Panc1 (cell line): ENCODE data around the gene S100A1. TPM values are rescaled to one million over a fixed set of nuclear protein-coding genes. Genes with fewer than 3 reads are reported as not detected.

ENCODE experiments used
- ATAC-seq: fragments of 200-7000 bp; cut with Tn5 transposase; 2 replicates; pipeline ENCODE4 v1.9.1; 2020; ENCODE audit warnings: mild to moderate bottlenecking, moderate library complexity
- BruUV-seq: library from RNA; stranded (reverse); fragments of 400-500 nt; replicated peaks from 2 replicates; lab custom pipeline; 2021; lab: Mats Ljungman, UMichigan
- CTCF ChIA-PET: fragments of 300-600 bp; sonication (Branson Sonifier 250); formaldehyde crosslinking; loops from one replicate; lab custom pipeline; 2022; ENCODE audit warnings: antibody characterized with exemption; lab: Charles Lee
- POLR2A ChIA-PET: fragments of 300-600 bp; sonication (Branson Sonifier 250); formaldehyde crosslinking; loops from one replicate; lab custom pipeline; 2022; ENCODE audit warnings: antibody characterized with exemption; lab: Charles Lee
- DNase-seq: peaks from one replicate; pipeline ENCODE4 v3.0.0-alpha.2; 2010; ENCODE audit warnings: low read depth, low spot score
- H3K27ac ChIP-seq: 2 replicates; pipeline ENCODE4 v1.5.1; 2011; ENCODE audit warnings: mild to moderate bottlenecking, low read length, inconsistent platforms
- H3K27me3 ChIP-seq: fragments of 200-500 bp; sonication (Bioruptor generic); 2 replicates; pipeline ENCODE4 v1.6.0; 2014; ENCODE audit warnings: low read length, inconsistent platforms; ENCODE audit not compliant: control insufficient read depth, insufficient read depth
- H3K36me3 ChIP-seq: fragments of 200-500 bp; sonication (Bioruptor generic); 2 replicates; pipeline ENCODE4 v1.5.1; 2014; ENCODE audit warnings: inconsistent platforms, mild to moderate bottlenecking, low read length, moderate library complexity; ENCODE audit not compliant: control insufficient read depth, insufficient read depth
- H3K4me1 ChIP-seq: 2 replicates; pipeline ENCODE4 v1.5.1; 2011; ENCODE audit warnings: inconsistent platforms, mild to moderate bottlenecking, low read length, moderate library complexity; ENCODE audit not compliant: control insufficient read depth, insufficient read depth
- H3K4me3 ChIP-seq, 2 experiments: 2 replicates each; pipeline ENCODE4 v1.5.1; 2011 to 2012; ENCODE audit warnings: low read depth in 2 of 2, low read length in 2 of 2, mild to moderate bottlenecking in 2 of 2, inconsistent platforms in 1 of 2, moderate library complexity in 1 of 2
- H3K9me3 ChIP-seq: fragments of 200-500 bp; sonication (Bioruptor generic); 2 replicates; pipeline ENCODE4 v1.5.1; 2014; ENCODE audit warnings: low read depth, mild to moderate bottlenecking, inconsistent platforms, low read length, moderate library complexity; ENCODE audit not compliant: control insufficient read depth, insufficient read depth
- POLR2AphosphoS5 ChIP-seq: IDR thresholded peaks from 2 replicates; pipeline ENCODE4 v1.6.1; 2012; ENCODE audit warnings: mild to moderate bottlenecking, low read depth, low read length, moderate library complexity
- SIN3A ChIP-seq: IDR thresholded peaks from 2 replicates; pipeline ENCODE4 v1.6.1; 2012; ENCODE audit warnings: low read depth, mild to moderate bottlenecking, low read length, moderate library complexity, borderline replicate concordance; ENCODE audit not compliant: insufficient read depth
- TCF7L2 ChIP-seq: IDR thresholded peaks from 2 replicates; pipeline ENCODE4 v1.6.1; 2011; ENCODE audit warnings: mild to moderate bottlenecking, low read depth, low read length, inconsistent platforms
- in situ Hi-C: cut with HindIII; loops from 2 replicates; pipeline ENCODE4 v1.10.0; 2016; ENCODE audit warnings: low sequenced_read_pairs, low pct_unique_long_range_greater_than_20kb
- intact Hi-C: fragments of 100-400 bp; cut with micrococcal nuclease; formaldehyde crosslinking; loops from one replicate; pipeline ENCODE4 v1.10.0; 2022; ENCODE audit not compliant: unreplicated experiment
- total RNA-seq: library from RNA; stranded (reverse); gene quantifications from one replicate; pipeline ENCODE4 v1.2.1, GENCODE V29; 2021; ENCODE audit not compliant: unreplicated experiment
- TF ChIP-seq, protein P1 (sequence below), 2 experiments: IDR thresholded peaks; 2 replicates each; pipeline ENCODE4 v1.6.1; 2011 to 2012; ENCODE audit warnings: low read depth in 2 of 2, control low read depth in 1 of 2, low read length in 1 of 2, mild to moderate bottlenecking in 1 of 2, moderate library complexity in 1 of 2; ENCODE audit not compliant: insufficient read depth in 1 of 2
- TF ChIP-seq, protein P2 (sequence below): fragments of 450-650 bp; IDR thresholded peaks from 2 replicates; pipeline ENCODE4 v1.5.1; 2017; ENCODE audit warnings: mild to moderate bottlenecking

S100A1 gene
- total RNA-seq, 1 experiment from 2014 or later: 2.9 TPM

DNA sequence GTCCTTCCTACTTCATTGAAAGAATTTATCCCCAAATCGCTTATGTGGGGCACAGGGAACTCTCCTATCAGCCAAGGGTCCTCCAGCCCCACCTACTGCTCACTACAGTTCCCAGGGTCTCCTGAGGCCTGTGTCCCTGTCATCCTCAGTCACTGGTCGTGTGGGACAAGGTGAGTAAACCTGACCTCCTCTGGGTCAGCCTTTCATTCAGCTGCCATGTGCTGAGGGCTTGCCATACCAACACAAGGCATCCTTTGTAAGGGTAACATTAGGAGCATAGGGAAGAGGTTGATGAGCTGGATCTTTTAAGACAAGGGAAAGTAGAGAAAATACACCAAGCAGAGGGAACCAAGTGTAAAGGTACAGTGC is 19.1 kb downstream of the S100A1 start:
- no peaks in the 10 kb centered on the region for H3K27me3 ChIP-seq
- no TSS peak for BruUV-seq
- ChIA-PET CTCF (interaction anchor here (1.1 kb wide), 1 partner anchor 124 kb away, joined by 3 read pairs; no protein-coding TSS in a partner anchor), POLR2A (interaction anchor here (0.6 kb wide), 1 partner anchor 10 kb away, joined by 3 read pairs; no protein-coding TSS in a partner anchor)
- no peaks in the 10 kb centered on the region for H3K9me3 ChIP-seq
- DNase-seq (no peak), ATAC-seq (peak; percentile 66)
- no peak overlapping the region for H3K4me3 ChIP-seq
- H3K4me1 ChIP-seq: no peaks in the 10 kb centered on the region
- intact Hi-C loops (no loop called here), in situ Hi-C loops (no loop called here)
- peaks cover 28% of the 10 kb centered on the region for H3K36me3 ChIP-seq
- H3K27ac ChIP-seq: no peak overlapping the region
- TF ChIP-seq, protein P1, sequence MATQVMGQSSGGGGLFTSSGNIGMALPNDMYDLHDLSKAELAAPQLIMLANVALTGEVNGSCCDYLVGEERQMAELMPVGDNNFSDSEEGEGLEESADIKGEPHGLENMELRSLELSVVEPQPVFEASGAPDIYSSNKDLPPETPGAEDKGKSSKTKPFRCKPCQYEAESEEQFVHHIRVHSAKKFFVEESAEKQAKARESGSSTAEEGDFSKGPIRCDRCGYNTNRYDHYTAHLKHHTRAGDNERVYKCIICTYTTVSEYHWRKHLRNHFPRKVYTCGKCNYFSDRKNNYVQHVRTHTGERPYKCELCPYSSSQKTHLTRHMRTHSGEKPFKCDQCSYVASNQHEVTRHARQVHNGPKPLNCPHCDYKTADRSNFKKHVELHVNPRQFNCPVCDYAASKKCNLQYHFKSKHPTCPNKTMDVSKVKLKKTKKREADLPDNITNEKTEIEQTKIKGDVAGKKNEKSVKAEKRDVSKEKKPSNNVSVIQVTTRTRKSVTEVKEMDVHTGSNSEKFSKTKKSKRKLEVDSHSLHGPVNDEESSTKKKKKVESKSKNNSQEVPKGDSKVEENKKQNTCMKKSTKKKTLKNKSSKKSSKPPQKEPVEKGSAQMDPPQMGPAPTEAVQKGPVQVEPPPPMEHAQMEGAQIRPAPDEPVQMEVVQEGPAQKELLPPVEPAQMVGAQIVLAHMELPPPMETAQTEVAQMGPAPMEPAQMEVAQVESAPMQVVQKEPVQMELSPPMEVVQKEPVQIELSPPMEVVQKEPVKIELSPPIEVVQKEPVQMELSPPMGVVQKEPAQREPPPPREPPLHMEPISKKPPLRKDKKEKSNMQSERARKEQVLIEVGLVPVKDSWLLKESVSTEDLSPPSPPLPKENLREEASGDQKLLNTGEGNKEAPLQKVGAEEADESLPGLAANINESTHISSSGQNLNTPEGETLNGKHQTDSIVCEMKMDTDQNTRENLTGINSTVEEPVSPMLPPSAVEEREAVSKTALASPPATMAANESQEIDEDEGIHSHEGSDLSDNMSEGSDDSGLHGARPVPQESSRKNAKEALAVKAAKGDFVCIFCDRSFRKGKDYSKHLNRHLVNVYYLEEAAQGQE (IDR thresholded peaks at IDR 0.05; ENCODE audit: insufficient read depth in 1 of 2, low read depth in 2 of 2, low read length in 1 of 2): no peak
- TF ChIP-seq SIN3A: 0 out of 2 replicates have a peak, but pooled peaks have one; percentile 47
- TF ChIP-seq POLR2AphosphoS5: peak; percentile 72; the same call in 1 of the 2 replicates

DNA sequence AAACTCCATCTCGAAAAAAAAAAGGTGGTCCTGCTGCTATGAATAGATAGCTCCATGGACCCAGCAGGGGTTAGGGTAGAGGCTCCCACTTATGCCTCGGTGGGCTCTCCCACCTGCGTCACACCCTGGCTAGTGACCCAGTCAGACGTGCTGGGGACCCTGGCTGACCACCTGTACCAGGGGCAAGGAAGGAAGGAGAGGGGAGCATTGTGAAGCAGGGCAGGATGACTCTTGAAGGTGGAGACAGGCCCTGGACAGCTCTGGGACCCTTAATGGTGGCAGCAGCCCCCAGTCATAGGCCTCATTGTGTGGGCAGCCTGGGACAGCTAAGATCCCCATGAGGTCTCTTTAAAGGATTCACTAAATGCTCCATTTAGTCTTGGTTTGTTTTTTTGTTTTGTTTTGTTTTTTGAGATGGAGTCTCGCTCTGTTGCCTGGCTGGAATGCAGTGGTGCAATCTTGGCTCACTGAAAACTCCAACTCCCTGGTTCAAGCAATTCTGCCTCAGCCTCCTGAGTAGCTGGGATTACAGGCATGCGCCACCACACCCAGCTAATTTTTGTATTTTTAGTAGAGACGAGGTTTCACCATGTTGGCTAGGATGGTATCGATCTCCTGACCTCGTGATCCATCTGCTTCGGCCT is 19.9 kb downstream of the S100A1 start:
- peaks cover 22% of the 10 kb centered on the region for H3K36me3 ChIP-seq
- ATAC-seq (peak; percentile 27), DNase-seq (no peak)
- H3K27ac ChIP-seq: no peak overlapping the region
- intact Hi-C loops: no loop called here
- in situ Hi-C loops: no loop called here
- no peaks in the 10 kb centered on the region for H3K4me1 ChIP-seq
- no peak overlapping the region for H3K4me3 ChIP-seq
- TF ChIP-seq POLR2AphosphoS5 (peak; percentile 30; the same call in 1 of the 2 replicates), SIN3A (no peak)
- no peaks in the 10 kb centered on the region for H3K9me3 ChIP-seq
- ChIA-PET POLR2A (interaction anchor here (0.6 kb wide), 1 partner anchor 9 kb away, joined by 3 read pairs; no protein-coding TSS in a partner anchor), CTCF (no interaction called here)
- no peaks in the 10 kb centered on the region for H3K27me3 ChIP-seq
- no TSS peak for BruUV-seq

DNA sequence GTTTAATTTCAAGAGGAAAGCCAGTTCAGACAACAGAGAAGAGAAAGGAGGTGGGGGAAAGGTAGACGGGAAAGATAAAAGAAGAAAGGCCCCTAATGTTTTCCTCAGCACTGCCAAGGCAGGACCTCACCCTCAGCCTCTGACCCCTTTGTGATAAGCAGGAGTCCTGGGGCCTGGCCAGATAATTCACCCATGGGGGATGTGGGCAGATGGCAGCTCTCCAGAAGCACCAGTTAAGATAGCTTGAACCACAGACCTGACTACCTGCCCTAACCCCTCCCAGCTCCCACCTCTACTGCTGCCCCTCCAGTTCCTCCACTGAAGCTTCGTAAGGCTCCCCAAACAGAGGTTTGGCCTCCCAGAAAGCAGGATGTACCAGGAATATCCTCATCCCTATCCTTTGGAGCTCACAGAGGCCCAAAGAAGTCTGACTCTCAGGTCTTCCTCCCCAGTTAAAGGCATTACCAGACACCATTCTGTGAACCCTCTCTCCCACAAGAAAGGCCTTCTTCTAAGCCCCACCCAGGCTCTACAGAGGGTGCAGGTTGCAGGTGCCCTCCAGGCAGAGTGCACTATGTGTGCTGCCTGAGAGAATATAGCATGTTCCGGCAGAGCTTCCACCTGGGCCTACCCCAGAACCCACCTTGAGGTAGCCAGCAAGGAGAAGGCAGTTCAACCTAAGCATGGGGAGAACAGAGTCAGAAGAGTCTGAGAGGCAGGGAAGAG is 21.1 kb downstream of the S100A1 start:
- BruUV-seq: no TSS peak
- intact Hi-C loops: no loop called here
- in situ Hi-C loops: no loop called here
- no peak for TF ChIP-seq SIN3A
- TF ChIP-seq TCF7L2: no peak
- TF ChIP-seq, protein P2, sequence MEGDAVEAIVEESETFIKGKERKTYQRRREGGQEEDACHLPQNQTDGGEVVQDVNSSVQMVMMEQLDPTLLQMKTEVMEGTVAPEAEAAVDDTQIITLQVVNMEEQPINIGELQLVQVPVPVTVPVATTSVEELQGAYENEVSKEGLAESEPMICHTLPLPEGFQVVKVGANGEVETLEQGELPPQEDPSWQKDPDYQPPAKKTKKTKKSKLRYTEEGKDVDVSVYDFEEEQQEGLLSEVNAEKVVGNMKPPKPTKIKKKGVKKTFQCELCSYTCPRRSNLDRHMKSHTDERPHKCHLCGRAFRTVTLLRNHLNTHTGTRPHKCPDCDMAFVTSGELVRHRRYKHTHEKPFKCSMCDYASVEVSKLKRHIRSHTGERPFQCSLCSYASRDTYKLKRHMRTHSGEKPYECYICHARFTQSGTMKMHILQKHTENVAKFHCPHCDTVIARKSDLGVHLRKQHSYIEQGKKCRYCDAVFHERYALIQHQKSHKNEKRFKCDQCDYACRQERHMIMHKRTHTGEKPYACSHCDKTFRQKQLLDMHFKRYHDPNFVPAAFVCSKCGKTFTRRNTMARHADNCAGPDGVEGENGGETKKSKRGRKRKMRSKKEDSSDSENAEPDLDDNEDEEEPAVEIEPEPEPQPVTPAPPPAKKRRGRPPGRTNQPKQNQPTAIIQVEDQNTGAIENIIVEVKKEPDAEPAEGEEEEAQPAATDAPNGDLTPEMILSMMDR: no peak
- TF ChIP-seq, protein P1 (IDR thresholded peaks at IDR 0.05; ENCODE audit: insufficient read depth in 1 of 2, low read depth in 2 of 2, low read length in 1 of 2): no peak
- TF ChIP-seq POLR2AphosphoS5: no peak
- ATAC-seq (peak; percentile 20), DNase-seq (no peak)
- H3K27ac ChIP-seq: no peak overlapping the region
- ChIA-PET CTCF (interaction anchor here (0.6 kb wide), 1 partner anchor 64 kb away, joined by 3 read pairs; no protein-coding TSS in a partner anchor), POLR2A (interaction anchor here (1.0 kb wide), 1 partner anchor 15 kb away, joined by 3 read pairs; the partner anchor contains the start of gene CHTOP)
- H3K4me1 ChIP-seq: no peaks in the 10 kb centered on the region
- peaks cover 13% of the 10 kb centered on the region for H3K36me3 ChIP-seq
- no peak overlapping the region for H3K4me3 ChIP-seq
- no peaks in the 10 kb centered on the region for H3K9me3 ChIP-seq
- no peaks in the 10 kb centered on the region for H3K27me3 ChIP-seq
